ENCODE measurements around the gene SREK1. TPM values are rescaled to one million over a fixed set of nuclear protein-coding genes. Genes with fewer than 3 reads are reported as not detected.
A peak's percentile ranks its signal among the peaks of the same experiment; 100 is the strongest.

Gene SREK1
- total RNA-seq, 2 experiments from 2014 or later: 52.2 to 60.0 TPM

GRCh38 chr5:66142417-66142816 lies 1.7 kb upstream of the SREK1 start:
- Mint-ChIP-seq H3K4me3 (peak overlapping the region; percentile 31), H3K36me3 (ENCODE audit: low read depth) (peaks cover 6% of the 10 kb centered on the region), H3K9me3 (no peaks in the 10 kb centered on the region), H3K4me1 (ENCODE audit: low read depth) (peaks cover 51% of the 10 kb centered on the region), H3K27ac (peak overlapping the region; percentile 4), H3K27me3 (ENCODE audit: low read depth) (no peaks in the 10 kb centered on the region)
- CTCF ChIA-PET: interaction anchor here (0.7 to 1.7 kb wide), 2 partner anchors 8 to 424 kb away, joined by 3 read pairs; no protein-coding TSS in a partner anchor
- no peak for DNase-seq
- intact Hi-C loops (cut with micrococcal nuclease): loop anchor here (5.0 to 10.0 kb wide), 5 partner anchors 140 to 1108 kb away; no protein-coding TSS in a partner anchor

- Mint-ChIP-seq H3K9me3 (no peaks in the 10 kb centered on the region), H3K4me3 (peak overlapping the region; percentile 92), H3K27ac (peak overlapping the region; percentile 98), H3K36me3 (ENCODE audit: low read depth) (peaks cover 7% of the 10 kb centered on the region), H3K27me3 (ENCODE audit: low read depth) (no peaks in the 10 kb centered on the region), H3K4me1 (ENCODE audit: low read depth) (peaks cover 55% of the 10 kb centered on the region)
- CTCF ChIA-PET: no interaction called here
- intact Hi-C loops (cut with micrococcal nuclease): loop anchor here (1.0 to 10.0 kb wide), 11 partner anchors 26 to 1109 kb away; partner anchors contain the start of genes CENPK, PPWD1 and TRIM23
- DNase-seq: no peak
These were observed 527 bp upstream of the SREK1 start for GRCh38 chr5:66143473-66144073.

DNA sequence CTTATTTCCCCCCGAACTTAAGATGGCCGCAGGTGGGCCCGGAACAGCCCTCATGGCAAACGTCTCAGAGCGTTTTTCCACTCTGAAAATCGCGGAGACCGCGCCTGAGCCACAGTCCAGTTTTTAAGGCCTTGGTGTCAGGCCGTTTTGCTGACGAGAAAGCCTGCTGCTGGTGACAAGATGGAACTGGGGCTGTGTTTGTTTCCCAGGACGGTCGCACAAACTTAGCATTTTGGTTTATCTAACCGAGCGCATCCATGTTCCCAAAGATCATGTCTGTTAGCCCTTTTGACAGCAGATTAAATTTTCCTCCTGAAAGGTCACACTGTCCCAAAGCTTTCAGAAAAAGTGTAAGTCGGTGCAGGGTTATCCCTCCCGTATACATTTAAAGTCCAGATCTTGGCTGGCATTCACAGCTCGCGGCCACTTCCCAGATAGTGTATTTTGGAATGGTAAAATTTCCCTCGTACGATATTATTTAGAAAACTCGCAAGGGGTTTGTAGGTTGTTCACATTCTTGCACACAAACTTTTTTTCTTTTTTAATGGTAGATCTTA lies 812 bp downstream of the SREK1 start:
- Mint-ChIP-seq H3K4me3 (peak overlapping the region; percentile 92), H3K4me1 (ENCODE audit: low read depth) (peaks cover 52% of the 10 kb centered on the region), H3K27ac (peak overlapping the region; percentile 98), H3K36me3 (ENCODE audit: low read depth) (peaks cover 7% of the 10 kb centered on the region), H3K27me3 (ENCODE audit: low read depth) (no peaks in the 10 kb centered on the region), H3K9me3 (no peaks in the 10 kb centered on the region)
- no peak for DNase-seq
- CTCF ChIA-PET: no interaction called here
- intact Hi-C loops (cut with micrococcal nuclease): loop anchor here (1.0 to 10.0 kb wide), 11 partner anchors 24 to 1110 kb away; partner anchors contain the start of genes CENPK, PPWD1 and TRIM23

- intact Hi-C loops (cut with micrococcal nuclease): loop anchor here (10.0 kb wide), 2 partner anchors 859 to 1111 kb away; no protein-coding TSS in a partner anchor
- Mint-ChIP-seq H3K27ac (peak overlapping the region; percentile 85), H3K27me3 (ENCODE audit: low read depth) (no peaks in the 10 kb centered on the region), H3K4me1 (ENCODE audit: low read depth) (peaks cover 52% of the 10 kb centered on the region), H3K36me3 (ENCODE audit: low read depth) (peaks cover 7% of the 10 kb centered on the region), H3K4me3 (peak overlapping the region; percentile 92), H3K9me3 (no peaks in the 10 kb centered on the region)
- CTCF ChIA-PET: no interaction called here
- DNase-seq: no peak
These were observed 1.6 kb downstream of the SREK1 start for GRCh38 chr5:66145737-66146136.

GRCh38 chr5:66149950-66150349 lies 5.8 kb downstream of the SREK1 start:
- CTCF ChIA-PET: interaction anchor here (0.7 kb wide), 3 partner anchors 9 to 183 kb away, joined by 3 read pairs; no protein-coding TSS in a partner anchor
- Mint-ChIP-seq H3K4me3 (no peak overlapping the region), H3K9me3 (no peaks in the 10 kb centered on the region), H3K27me3 (ENCODE audit: low read depth) (no peaks in the 10 kb centered on the region), H3K4me1 (ENCODE audit: low read depth) (peaks cover 51% of the 10 kb centered on the region), H3K27ac (no peak overlapping the region), H3K36me3 (ENCODE audit: low read depth) (peaks cover 8% of the 10 kb centered on the region)
- no peak for DNase-seq
- intact Hi-C loops (cut with micrococcal nuclease): loop anchor here (10.0 kb wide), 2 partner anchors 855 to 1115 kb away; no protein-coding TSS in a partner anchor

DNA sequence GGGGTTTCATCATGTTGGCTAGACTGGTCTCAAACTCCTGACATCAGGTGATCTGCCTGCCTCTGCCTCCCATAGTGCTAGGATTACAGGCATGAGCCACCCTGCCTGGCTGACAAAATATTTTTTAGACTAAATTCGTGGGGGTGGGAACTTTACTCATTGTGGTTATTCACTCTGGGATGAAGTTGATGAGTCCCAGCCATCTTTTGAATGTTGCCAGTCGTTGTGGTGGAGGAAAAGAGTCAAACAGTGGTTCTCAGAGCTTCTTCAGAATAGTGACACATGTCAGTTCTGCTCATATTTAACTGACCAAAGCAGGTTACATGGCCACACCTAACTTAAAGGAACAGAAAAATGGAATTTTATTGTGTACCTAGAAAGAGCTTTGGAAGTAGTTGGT lies 6.9 kb downstream of the SREK1 start:
- peaks cover 54% of the 10 kb centered on the region for H3K4me1 Mint-ChIP-seq (ENCODE audit: low read depth)
- H3K4me3 Mint-ChIP-seq: no peak overlapping the region
- intact Hi-C loops (cut with micrococcal nuclease): no loop called here
- H3K9me3 Mint-ChIP-seq: no peaks in the 10 kb centered on the region
- H3K36me3 Mint-ChIP-seq (ENCODE audit: low read depth): peaks cover 5% of the 10 kb centered on the region
- CTCF ChIA-PET: interaction anchor here (1.0 kb wide), 1 partner anchor 9 kb away, joined by 3 read pairs; no protein-coding TSS in a partner anchor
- H3K27me3 Mint-ChIP-seq (ENCODE audit: low read depth): no peaks in the 10 kb centered on the region
- H3K27ac Mint-ChIP-seq: no peak overlapping the region
- DNase-seq: no peak

DNA sequence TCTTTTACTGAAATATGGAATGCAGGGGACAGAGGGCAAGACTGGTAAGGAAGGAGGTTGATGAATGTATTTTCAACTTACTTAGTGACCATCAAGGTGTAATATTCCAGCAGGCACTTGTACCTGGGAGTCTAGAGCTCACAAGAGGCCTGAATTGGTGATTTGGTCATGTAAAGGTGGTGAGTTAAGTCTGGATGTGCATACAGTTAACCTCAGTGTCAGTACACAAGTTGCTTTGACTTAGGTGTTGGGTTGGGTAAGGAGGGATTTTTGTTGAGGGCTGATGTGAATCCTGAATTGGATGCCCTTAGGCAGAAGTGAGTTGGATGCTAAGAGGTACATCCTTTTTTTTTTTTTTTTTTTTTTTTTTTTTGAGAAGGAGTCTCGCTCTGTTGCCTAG lies 7.4 kb downstream of the SREK1 start:
- no peak for DNase-seq
- no peaks in the 10 kb centered on the region for H3K9me3 Mint-ChIP-seq
- H3K27me3 Mint-ChIP-seq (ENCODE audit: low read depth): no peaks in the 10 kb centered on the region
- intact Hi-C loops (cut with micrococcal nuclease): no loop called here
- CTCF ChIA-PET: interaction anchor here (1.0 kb wide), 1 partner anchor 10 kb away, joined by 3 read pairs; no protein-coding TSS in a partner anchor
- peaks cover 49% of the 10 kb centered on the region for H3K4me1 Mint-ChIP-seq (ENCODE audit: low read depth)
- no peak overlapping the region for H3K4me3 Mint-ChIP-seq
- peaks cover 5% of the 10 kb centered on the region for H3K36me3 Mint-ChIP-seq (ENCODE audit: low read depth)
- H3K27ac Mint-ChIP-seq: no peak overlapping the region

GRCh38 chr5:66157046-66157445 lies 12.9 kb downstream of the SREK1 start:
- Mint-ChIP-seq H3K4me1 (ENCODE audit: low read depth) (peaks cover 13% of the 10 kb centered on the region), H3K27ac (no peak overlapping the region), H3K4me3 (no peak overlapping the region), H3K9me3 (no peaks in the 10 kb centered on the region), H3K36me3 (ENCODE audit: low read depth) (peaks cover 24% of the 10 kb centered on the region), H3K27me3 (ENCODE audit: low read depth) (no peaks in the 10 kb centered on the region)
- DNase-seq: no peak
- intact Hi-C loops (cut with micrococcal nuclease): no loop called here
- CTCF ChIA-PET: no interaction called here

DNA sequence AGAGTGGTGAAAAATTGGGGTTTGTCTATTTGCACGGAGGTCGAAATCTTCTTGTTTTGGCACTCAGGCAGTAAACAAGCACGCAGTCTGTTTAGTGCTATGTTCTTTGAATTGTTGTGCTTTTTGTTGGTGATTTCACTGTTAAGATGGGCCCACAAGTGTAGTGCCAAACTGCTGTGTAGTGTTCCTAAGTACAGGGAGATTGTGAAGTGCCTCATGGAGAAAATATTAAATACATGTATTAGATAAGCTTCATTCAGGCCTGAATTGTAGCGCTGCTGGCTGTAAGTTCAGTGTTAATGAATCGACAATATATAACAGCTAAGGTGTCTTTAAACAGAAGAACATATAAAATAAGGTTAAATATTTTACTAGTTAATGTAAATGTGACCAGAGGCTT lies 17.3 kb downstream of the SREK1 start:
- intact Hi-C loops (cut with micrococcal nuclease): no loop called here
- Mint-ChIP-seq H3K4me3 (no peak overlapping the region), H3K27ac (no peak overlapping the region), H3K9me3 (no peaks in the 10 kb centered on the region), H3K36me3 (ENCODE audit: low read depth) (peaks cover 41% of the 10 kb centered on the region), H3K4me1 (ENCODE audit: low read depth) (peaks cover 4% of the 10 kb centered on the region), H3K27me3 (ENCODE audit: low read depth) (no peaks in the 10 kb centered on the region)
- CTCF ChIA-PET: interaction anchor here (0.7 kb wide), 1 partner anchor 21 kb away, joined by 3 read pairs; no protein-coding TSS in a partner anchor
- DNase-seq: no peak

DNA sequence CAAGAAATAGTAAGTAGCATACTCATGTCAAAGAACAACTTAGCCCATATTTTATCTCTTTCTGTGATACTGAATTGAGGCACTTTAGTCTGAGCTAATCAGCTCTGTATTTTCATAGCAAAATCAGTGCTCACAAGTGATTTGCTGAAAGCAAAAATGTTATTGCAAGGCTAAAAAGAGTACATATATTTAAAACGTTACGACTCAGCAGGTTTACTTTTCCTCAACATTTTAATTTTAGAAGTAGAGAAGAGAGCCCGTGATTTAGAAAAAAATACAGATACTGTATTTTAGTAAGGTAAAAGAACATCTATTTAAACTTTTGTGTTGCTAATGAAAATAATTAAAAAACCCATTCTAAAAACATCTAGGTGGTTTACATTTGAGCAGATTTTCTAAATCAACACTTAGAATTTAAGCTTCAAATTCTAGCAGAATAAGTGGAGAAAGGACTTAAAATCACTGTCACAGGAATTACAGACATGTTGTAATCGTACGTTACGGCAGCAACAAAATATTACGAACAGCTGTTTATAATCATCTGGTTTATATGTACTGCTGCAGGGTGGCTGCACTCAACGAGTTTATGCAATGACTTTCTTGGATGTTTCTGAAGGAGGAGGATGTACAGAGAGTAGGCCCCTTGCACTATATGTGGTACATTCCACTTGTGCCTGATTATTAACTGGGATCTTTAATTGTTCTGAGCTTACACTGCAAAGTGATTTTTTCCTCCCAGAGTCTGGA lies 20.1 kb downstream of the SREK1 start:
- H3K27ac Mint-ChIP-seq: no peak overlapping the region
- no peaks in the 10 kb centered on the region for H3K27me3 Mint-ChIP-seq (ENCODE audit: low read depth)
- intact Hi-C loops (cut with micrococcal nuclease): no loop called here
- CTCF ChIA-PET: interaction anchor here (0.6 kb wide), 1 partner anchor 39 kb away, joined by 3 read pairs; no protein-coding TSS in a partner anchor
- no peak overlapping the region for H3K4me3 Mint-ChIP-seq
- H3K4me1 Mint-ChIP-seq (ENCODE audit: low read depth): peaks cover 7% of the 10 kb centered on the region
- DNase-seq: no peak
- H3K9me3 Mint-ChIP-seq: no peaks in the 10 kb centered on the region
- peaks cover 35% of the 10 kb centered on the region for H3K36me3 Mint-ChIP-seq (ENCODE audit: low read depth)

DNA sequence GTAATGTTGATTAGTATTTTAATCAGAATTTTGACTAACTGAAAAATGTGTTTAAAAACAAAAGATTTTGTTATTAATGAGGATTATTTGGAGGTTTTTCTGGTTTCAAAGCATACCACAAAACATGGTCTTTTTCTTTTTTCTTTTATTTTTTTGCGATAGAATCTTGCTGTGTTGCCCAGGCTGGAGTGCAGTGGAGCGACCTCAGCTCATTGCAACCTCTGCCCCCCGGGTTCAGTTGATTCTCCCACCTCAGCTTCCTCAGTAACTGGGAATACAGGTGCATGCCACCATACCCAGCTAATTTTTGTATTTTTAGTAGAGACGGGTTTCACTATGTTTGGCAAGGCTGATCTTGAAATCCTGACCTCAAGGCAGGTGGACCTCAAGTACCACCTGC lies 24.1 kb downstream of the SREK1 start:
- H3K27me3 Mint-ChIP-seq (ENCODE audit: low read depth): no peaks in the 10 kb centered on the region
- no peak overlapping the region for H3K27ac Mint-ChIP-seq
- H3K36me3 Mint-ChIP-seq (ENCODE audit: low read depth): peaks cover 27% of the 10 kb centered on the region
- intact Hi-C loops (cut with micrococcal nuclease): no loop called here
- peaks cover 29% of the 10 kb centered on the region for H3K4me1 Mint-ChIP-seq (ENCODE audit: low read depth)
- no peak for DNase-seq
- H3K9me3 Mint-ChIP-seq: no peaks in the 10 kb centered on the region
- no peak overlapping the region for H3K4me3 Mint-ChIP-seq
- CTCF ChIA-PET: interaction anchor here (0.7 kb wide), 1 partner anchor 425 kb away, joined by 3 read pairs; no protein-coding TSS in a partner anchor

GRCh38 chr5:66169534-66169933 lies 25.4 kb downstream of the SREK1 start:
- Mint-ChIP-seq H3K4me1 (ENCODE audit: low read depth) (peaks cover 28% of the 10 kb centered on the region), H3K36me3 (ENCODE audit: low read depth) (peaks cover 25% of the 10 kb centered on the region), H3K9me3 (no peaks in the 10 kb centered on the region), H3K27me3 (ENCODE audit: low read depth) (no peaks in the 10 kb centered on the region), H3K4me3 (no peak overlapping the region), H3K27ac (no peak overlapping the region)
- CTCF ChIA-PET: interaction anchor here (0.5 to 1.1 kb wide), 2 partner anchors 168 to 205 kb away, joined by 3 read pairs; no protein-coding TSS in a partner anchor
- intact Hi-C loops (cut with micrococcal nuclease): loop anchor here (1.0 kb wide), 1 partner anchor 25 kb away; the partner anchor contains the start of gene SREK1
- peak; percentile 24 for DNase-seq
